HepG2 (cell line): ENCODE results near the gene AHNAK. TPM values are rescaled to one million over a fixed set of nuclear protein-coding genes. Genes with fewer than 3 reads are reported as not detected.

Source experiments
- CHCHD3 ChIP-seq: sonication (generic); formaldehyde crosslinking; IDR thresholded peaks from 2 replicates; pipeline ENCODE4 v1.8.0; 2022; ENCODE audit warnings: mild to moderate bottlenecking, missing genetic modification reagents, moderate library complexity
- FOXO1 ChIP-seq: sonication (generic); formaldehyde crosslinking; IDR thresholded peaks from 2 replicates; pipeline ENCODE4 v1.4.0; 2020; ENCODE audit warnings: missing genetic modification reagents
- IKZF1 ChIP-seq: fragments of 450-650 bp; IDR thresholded peaks from 2 replicates; pipeline ENCODE4 v1.7.1; 2016
- JUNB ChIP-seq: sonication (generic); formaldehyde crosslinking; IDR thresholded peaks from 2 replicates; pipeline ENCODE4 v1.8.0; 2022; ENCODE audit warnings: missing genetic modification reagents, mild to moderate bottlenecking, borderline replicate concordance
- KLF6 ChIP-seq: IDR thresholded peaks from 2 replicates; pipeline ENCODE4 v1.8.0; 2016; ENCODE audit warnings: missing biosample characterization, missing genetic modification reagents
- MAFF ChIP-seq: IDR thresholded peaks from 2 replicates; pipeline ENCODE4 v1.6.1; 2011; ENCODE audit warnings: low read depth, low read length, improper control_type of control experiment
- MTF2 ChIP-seq: sonication (generic); formaldehyde crosslinking; IDR thresholded peaks from 2 replicates; pipeline ENCODE4 v1.5.0; 2020; ENCODE audit warnings: missing genetic modification reagents, borderline replicate concordance
- NAIF1 ChIP-seq: sonication (generic); formaldehyde crosslinking; IDR thresholded peaks from 2 replicates; pipeline ENCODE4 v1.5.0; 2020; ENCODE audit warnings: mild to moderate bottlenecking, missing genetic modification reagents, borderline replicate concordance
- PPARG ChIP-seq: conservative IDR thresholded peaks from 2 replicates; pipeline ENCODE4 v1.6.1; 2016; ENCODE audit warnings: missing biosample characterization, missing genetic modification reagents
- SMC3 ChIP-seq: IDR thresholded peaks from 2 replicates; pipeline ENCODE4 v1.6.1; 2011; ENCODE audit warnings: low read length, improper control_type of control experiment
- ZBTB20 ChIP-seq: sonication (generic); formaldehyde crosslinking; IDR thresholded peaks from 2 replicates; pipeline ENCODE4 v1.8.1; 2023; ENCODE audit warnings: missing genetic modification reagents, low read depth, mild to moderate bottlenecking, borderline replicate concordance
- ZBTB42 ChIP-seq: sonication (generic); formaldehyde crosslinking; IDR thresholded peaks from 2 replicates; pipeline ENCODE4 v1.5.0; 2020; ENCODE audit warnings: mild to moderate bottlenecking, missing genetic modification reagents
- ZNF121 ChIP-seq: sonication (generic); formaldehyde crosslinking; IDR thresholded peaks from 2 replicates; pipeline ENCODE4 v1.5.0; 2020; ENCODE audit warnings: mild to moderate bottlenecking, missing genetic modification reagents
- ZNF589 ChIP-seq: sonication (generic); formaldehyde crosslinking; conservative IDR thresholded peaks from 2 replicates; pipeline ENCODE4 v1.8.0; 2022; ENCODE audit warnings: mild to moderate bottlenecking, moderate library complexity, missing genetic modification reagents
- ZNF619 ChIP-seq: sonication (generic); formaldehyde crosslinking; IDR thresholded peaks from 2 replicates; pipeline ENCODE4 v1.4.0; 2020; ENCODE audit warnings: mild to moderate bottlenecking, missing genetic modification reagents
- ZNF761 ChIP-seq: sonication (generic); formaldehyde crosslinking; conservative IDR thresholded peaks from 2 replicates; pipeline ENCODE4 v1.4.0; 2020; ENCODE audit warnings: mild to moderate bottlenecking, missing genetic modification reagents
- ZNF766 ChIP-seq: sonication (generic); formaldehyde crosslinking; IDR thresholded peaks from 2 replicates; pipeline ENCODE4 v1.5.0; 2020; ENCODE audit warnings: missing genetic modification reagents, borderline replicate concordance
- polyA plus RNA-seq, 8 experiments: library from polyadenylated mRNA; depleted of rRNA in 3 of 8; stranded (reverse) in 7 of 8; unstranded in 1 of 8; fragments of >200 nt; fragmentation: Illumina TruSeq in 4 of 8; extraction: Trizol in 4 of 8; gene quantifications; 2 replicates each; pipeline versions ENCODE4 v1.2.1 to v1.2.3, GENCODE V29; 2011 to 2016; ENCODE audit warnings: low read depth in 4 of 8, missing spikeins in 1 of 8, mixed read lengths in 1 of 8; ENCODE audit not compliant: insufficient read depth in 1 of 8
- total RNA-seq, 5 experiments: library from RNA; depleted of rRNA; stranded (reverse); fragments of >200 nt; fragmentation: Illumina TruSeq; extraction: Trizol; gene quantifications; 2 replicates each; pipeline ENCODE4 v1.2.3, GENCODE V29; 2016; ENCODE audit warnings: low read depth in 1 of 5
- TF ChIP-seq, protein P1 (sequence below): IDR thresholded peaks from 2 replicates; pipeline ENCODE4 v1.6.1; 2018; ENCODE audit warnings: missing genetic modification reagents, mild to moderate bottlenecking, missing compliant biosample characterization
- TF ChIP-seq, protein P2 (sequence below): sonication (generic); formaldehyde crosslinking; IDR thresholded peaks from 2 replicates; pipeline ENCODE4 v1.5.0; 2020; ENCODE audit warnings: mild to moderate bottlenecking, missing genetic modification reagents
- TF ChIP-seq, protein P3 (sequence below): sonication (generic); formaldehyde crosslinking; IDR thresholded peaks from 2 replicates; pipeline ENCODE4 v1.5.0; 2020; ENCODE audit warnings: missing genetic modification reagents
- TF ChIP-seq, protein P4 (sequence below): fragments of 450-650 bp; IDR thresholded peaks from 2 replicates; pipeline ENCODE4 v1.6.1; 2017
- TF ChIP-seq, protein P5 (sequence below): sonication (generic); formaldehyde crosslinking; IDR thresholded peaks from 2 replicates; pipeline ENCODE4 v1.5.0; 2020; ENCODE audit warnings: missing genetic modification reagents, mild to moderate bottlenecking, borderline replicate concordance

Gene AHNAK
- total and polyA plus RNA-seq, 2 of the 13 experiments (the other 11 are each of a cell fraction or from before 2014, with no cell fraction given), result 23.4 to 25.0 TPM

DNA sequence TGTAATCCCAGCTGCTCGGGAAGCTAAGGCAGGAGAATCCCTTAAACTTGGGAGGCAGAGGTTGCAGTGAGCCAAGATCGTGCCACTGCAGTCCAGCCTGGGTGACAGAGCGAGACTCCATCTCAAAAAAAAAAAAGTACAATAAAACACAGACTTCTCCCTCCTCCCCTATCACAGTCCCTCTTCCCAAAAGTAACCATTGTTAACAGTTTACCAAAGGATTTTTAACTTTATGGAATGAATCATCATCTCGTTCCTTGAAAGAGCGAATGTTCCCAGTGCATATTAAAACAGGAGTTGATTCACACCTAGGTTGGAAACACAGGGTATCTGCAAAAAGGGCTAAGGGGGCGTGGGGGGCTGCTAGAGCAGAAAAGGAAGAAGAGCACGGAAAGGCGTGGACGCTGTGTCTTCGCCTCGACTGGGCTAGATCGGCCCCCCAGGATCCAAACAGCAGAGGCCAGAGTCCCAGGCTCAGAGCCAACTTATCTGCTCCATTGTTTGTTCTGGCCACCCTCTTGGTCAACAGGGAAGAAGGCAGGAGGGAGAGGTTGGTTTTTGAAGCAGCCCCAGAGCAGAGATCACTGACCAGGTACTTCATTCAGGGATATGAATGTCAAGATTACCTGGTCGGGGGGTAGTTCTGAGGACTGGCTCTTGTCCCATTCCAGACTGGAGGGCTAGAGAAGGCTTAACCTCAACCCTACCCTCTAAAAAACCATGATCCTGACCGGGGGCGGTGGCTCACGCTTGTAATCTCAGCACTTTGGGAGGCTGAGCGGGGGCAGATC lies 2.1 kb upstream of the AHNAK start (continued):
- TF ChIP-seq, protein P1, sequence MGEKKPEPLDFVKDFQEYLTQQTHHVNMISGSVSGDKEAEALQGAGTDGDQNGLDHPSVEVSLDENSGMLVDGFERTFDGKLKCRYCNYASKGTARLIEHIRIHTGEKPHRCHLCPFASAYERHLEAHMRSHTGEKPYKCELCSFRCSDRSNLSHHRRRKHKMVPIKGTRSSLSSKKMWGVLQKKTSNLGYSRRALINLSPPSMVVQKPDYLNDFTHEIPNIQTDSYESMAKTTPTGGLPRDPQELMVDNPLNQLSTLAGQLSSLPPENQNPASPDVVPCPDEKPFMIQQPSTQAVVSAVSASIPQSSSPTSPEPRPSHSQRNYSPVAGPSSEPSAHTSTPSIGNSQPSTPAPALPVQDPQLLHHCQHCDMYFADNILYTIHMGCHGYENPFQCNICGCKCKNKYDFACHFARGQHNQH, result peak; percentile 28; the same call in 1 of the 2 replicates
- TF ChIP-seq ZNF766 (CRISPR knock-in tag) (no peak), CHCHD3 (CRISPR knock-in tag) (no peak), ZNF761 (CRISPR knock-in tag) (no peak), ZNF589 (CRISPR knock-in tag) (no peak), ZNF619 (CRISPR knock-in tag) (no peak), SMC3 (no peak), KLF6 (CRISPR knock-in tag) (0 out of 2 replicates have a peak, but pooled peaks have one; percentile 56), PPARG (CRISPR knock-in tag) (no peak), ZNF121 (CRISPR knock-in tag) (peak; percentile 58; the same call in 1 of the 2 replicates), ZBTB42 (CRISPR knock-in tag) (no peak), NAIF1 (CRISPR knock-in tag) (no peak), MTF2 (no peak), JUNB (CRISPR knock-in tag) (no peak; the same call in 1 of the 2 replicates), ZBTB20 (CRISPR knock-in tag) (0 out of 2 replicates have a peak, but pooled peaks have one; percentile 17), IKZF1 (no peak), FOXO1 (peak; percentile 78), MAFF (no peak)
- TF ChIP-seq, protein P2, sequence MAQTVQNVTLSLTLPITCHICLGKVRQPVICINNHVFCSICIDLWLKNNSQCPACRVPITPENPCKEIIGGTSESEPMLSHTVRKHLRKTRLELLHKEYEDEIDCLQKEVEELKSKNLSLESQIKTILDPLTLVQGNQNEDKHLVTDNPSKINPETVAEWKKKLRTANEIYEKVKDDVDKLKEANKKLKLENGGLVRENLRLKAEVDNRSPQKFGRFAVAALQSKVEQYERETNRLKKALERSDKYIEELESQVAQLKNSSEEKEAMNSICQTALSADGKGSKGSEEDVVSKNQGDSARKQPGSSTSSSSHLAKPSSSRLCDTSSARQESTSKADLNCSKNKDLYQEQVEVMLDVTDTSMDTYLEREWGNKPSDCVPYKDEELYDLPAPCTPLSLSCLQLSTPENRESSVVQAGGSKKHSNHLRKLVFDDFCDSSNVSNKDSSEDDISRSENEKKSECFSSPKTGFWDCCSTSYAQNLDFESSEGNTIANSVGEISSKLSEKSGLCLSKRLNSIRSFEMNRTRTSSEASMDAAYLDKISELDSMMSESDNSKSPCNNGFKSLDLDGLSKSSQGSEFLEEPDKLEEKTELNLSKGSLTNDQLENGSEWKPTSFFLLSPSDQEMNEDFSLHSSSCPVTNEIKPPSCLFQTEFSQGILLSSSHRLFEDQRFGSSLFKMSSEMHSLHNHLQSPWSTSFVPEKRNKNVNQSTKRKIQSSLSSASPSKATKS (CRISPR knock-in tag), result no peak
- TF ChIP-seq, protein P3, sequence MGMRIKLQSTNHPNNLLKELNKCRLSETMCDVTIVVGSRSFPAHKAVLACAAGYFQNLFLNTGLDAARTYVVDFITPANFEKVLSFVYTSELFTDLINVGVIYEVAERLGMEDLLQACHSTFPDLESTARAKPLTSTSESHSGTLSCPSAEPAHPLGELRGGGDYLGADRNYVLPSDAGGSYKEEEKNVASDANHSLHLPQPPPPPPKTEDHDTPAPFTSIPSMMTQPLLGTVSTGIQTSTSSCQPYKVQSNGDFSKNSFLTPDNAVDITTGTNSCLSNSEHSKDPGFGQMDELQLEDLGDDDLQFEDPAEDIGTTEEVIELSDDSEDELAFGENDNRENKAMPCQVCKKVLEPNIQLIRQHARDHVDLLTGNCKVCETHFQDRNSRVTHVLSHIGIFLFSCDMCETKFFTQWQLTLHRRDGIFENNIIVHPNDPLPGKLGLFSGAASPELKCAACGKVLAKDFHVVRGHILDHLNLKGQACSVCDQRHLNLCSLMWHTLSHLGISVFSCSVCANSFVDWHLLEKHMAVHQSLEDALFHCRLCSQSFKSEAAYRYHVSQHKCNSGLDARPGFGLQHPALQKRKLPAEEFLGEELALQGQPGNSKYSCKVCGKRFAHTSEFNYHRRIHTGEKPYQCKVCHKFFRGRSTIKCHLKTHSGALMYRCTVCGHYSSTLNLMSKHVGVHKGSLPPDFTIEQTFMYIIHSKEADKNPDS (CRISPR knock-in tag), result no peak
- TF ChIP-seq, protein P4, sequence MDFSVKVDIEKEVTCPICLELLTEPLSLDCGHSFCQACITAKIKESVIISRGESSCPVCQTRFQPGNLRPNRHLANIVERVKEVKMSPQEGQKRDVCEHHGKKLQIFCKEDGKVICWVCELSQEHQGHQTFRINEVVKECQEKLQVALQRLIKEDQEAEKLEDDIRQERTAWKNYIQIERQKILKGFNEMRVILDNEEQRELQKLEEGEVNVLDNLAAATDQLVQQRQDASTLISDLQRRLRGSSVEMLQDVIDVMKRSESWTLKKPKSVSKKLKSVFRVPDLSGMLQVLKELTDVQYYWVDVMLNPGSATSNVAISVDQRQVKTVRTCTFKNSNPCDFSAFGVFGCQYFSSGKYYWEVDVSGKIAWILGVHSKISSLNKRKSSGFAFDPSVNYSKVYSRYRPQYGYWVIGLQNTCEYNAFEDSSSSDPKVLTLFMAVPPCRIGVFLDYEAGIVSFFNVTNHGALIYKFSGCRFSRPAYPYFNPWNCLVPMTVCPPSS, result no peak
- TF ChIP-seq, protein P5, sequence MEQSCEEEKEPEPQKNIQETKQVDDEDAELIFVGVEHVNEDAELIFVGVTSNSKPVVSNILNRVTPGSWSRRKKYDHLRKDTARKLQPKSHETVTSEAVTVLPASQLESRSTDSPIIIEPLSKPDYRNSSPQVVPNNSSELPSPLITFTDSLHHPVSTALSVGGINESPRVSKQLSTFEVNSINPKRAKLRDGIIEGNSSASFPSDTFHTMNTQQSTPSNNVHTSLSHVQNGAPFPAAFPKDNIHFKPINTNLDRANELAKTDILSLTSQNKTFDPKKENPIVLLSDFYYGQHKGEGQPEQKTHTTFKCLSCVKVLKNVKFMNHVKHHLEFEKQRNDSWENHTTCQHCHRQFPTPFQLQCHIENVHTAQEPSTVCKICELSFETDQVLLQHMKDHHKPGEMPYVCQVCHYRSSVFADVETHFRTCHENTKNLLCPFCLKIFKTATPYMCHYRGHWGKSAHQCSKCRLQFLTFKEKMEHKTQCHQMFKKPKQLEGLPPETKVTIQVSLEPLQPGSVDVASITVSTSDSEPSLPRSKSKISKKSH (CRISPR knock-in tag), result no peak
